ENCODE results near the gene RNF20. TPM values are rescaled to one million over a fixed set of nuclear protein-coding genes. Genes with fewer than 3 reads are reported as not detected.
"Not testable (repeated sequence)": the region's sequence is repeated elsewhere in the genome, so short reads cannot be mapped to it uniquely, and the experiment has no call there.

The RNF20 gene
- total RNA-seq, 1 donor from 2014 or later, result 42.8 TPM

GRCh38 chr9:101513351-101513750 lies 20.3 kb upstream of the RNF20 start:
- H3K27me3 ChIP-seq (ENCODE audit: insufficient read depth, low read length), result no peaks in the 10 kb centered on the region
- no peak overlapping the region for H2AFZ ChIP-seq (ENCODE audit: low read depth, low read length)
- no peaks in the 10 kb centered on the region for H3K79me2 ChIP-seq (ENCODE audit: insufficient read depth, low read length)
- peaks cover 7% of the 10 kb centered on the region for H3K4me1 ChIP-seq (ENCODE audit: insufficient read depth, low read length)
- no peaks in the 10 kb centered on the region for H3K9me3 Mint-ChIP-seq (ENCODE audit: unreplicated experiment)
- no peak overlapping the region for H3K4me2 ChIP-seq (ENCODE audit: low read length)
- H3K4me3 Mint-ChIP-seq (ENCODE audit: unreplicated experiment), result no peak overlapping the region
- no peak overlapping the region for H3K9ac ChIP-seq (ENCODE audit: low read length)
- H3K36me3 Mint-ChIP-seq (ENCODE audit: low read depth, unreplicated experiment), result no peaks in the 10 kb centered on the region
- H3K27ac Mint-ChIP-seq (ENCODE audit: unreplicated experiment), result no peak overlapping the region
- no peak overlapping the region for H3K27ac ChIP-seq (ENCODE audit: low read depth, low read length)
- H3K9me3 ChIP-seq (ENCODE audit: insufficient read depth, low read depth, low read length), result no peaks in the 10 kb centered on the region
- no peaks in the 10 kb centered on the region for H3K36me3 ChIP-seq (ENCODE audit: insufficient read depth, low read length)
- TF ChIP-seq CTCF (IDR thresholded peaks at IDR 0.05; ENCODE audit: insufficient read depth, low read depth, low read length) (no peak), EZH2 (IDR thresholded peaks at IDR 0.05; ENCODE audit: insufficient read depth, low read length) (no peak)
- H3K27me3 Mint-ChIP-seq (ENCODE audit: low read depth, unreplicated experiment), result no peaks in the 10 kb centered on the region
- no peak for DNase-seq (ENCODE audit: low read depth)
- no peak overlapping the region for H3K4me3 ChIP-seq (ENCODE audit: insufficient read depth, low read depth, low read length)
- peaks cover 27% of the 10 kb centered on the region for H3K4me1 Mint-ChIP-seq (ENCODE audit: low read depth, unreplicated experiment)
- no peak for FAIRE-seq
- no peaks in the 10 kb centered on the region for H4K20me1 ChIP-seq (ENCODE audit: insufficient read depth, low read length)

- Histone ChIP-seq H3K9ac (ENCODE audit: low read length) (no peak overlapping the region), H2AFZ (ENCODE audit: low read depth, low read length) (no peak overlapping the region), H3K4me1 (ENCODE audit: insufficient read depth, low read length) (peaks cover 7% of the 10 kb centered on the region), H3K79me2 (ENCODE audit: insufficient read depth, low read length) (no peaks in the 10 kb centered on the region), H4K20me1 (ENCODE audit: insufficient read depth, low read length) (no peaks in the 10 kb centered on the region), H3K36me3 (ENCODE audit: insufficient read depth, low read length) (no peaks in the 10 kb centered on the region), H3K27ac (ENCODE audit: low read depth, low read length) (no peak overlapping the region), H3K4me3 (ENCODE audit: insufficient read depth, low read depth, low read length) (no peak overlapping the region), H3K27me3 (ENCODE audit: insufficient read depth, low read length) (no peaks in the 10 kb centered on the region), H3K4me2 (ENCODE audit: low read length) (peak overlapping the region; percentile 55), H3K9me3 (ENCODE audit: insufficient read depth, low read depth, low read length) (no peaks in the 10 kb centered on the region)
- TF ChIP-seq EZH2 (IDR thresholded peaks at IDR 0.05; ENCODE audit: insufficient read depth, low read length), result no peak
- TF ChIP-seq CTCF (IDR thresholded peaks at IDR 0.05; ENCODE audit: insufficient read depth, low read depth, low read length), result no peak
- no peaks in the 10 kb centered on the region for H3K9me3 Mint-ChIP-seq (ENCODE audit: unreplicated experiment)
- no peak overlapping the region for H3K4me3 Mint-ChIP-seq (ENCODE audit: unreplicated experiment)
- FAIRE-seq (peak; percentile 77), DNase-seq (ENCODE audit: low read depth) (peak; percentile 71)
- H3K27ac Mint-ChIP-seq (ENCODE audit: unreplicated experiment), result no peak overlapping the region
- H3K27me3 Mint-ChIP-seq (ENCODE audit: low read depth, unreplicated experiment), result no peaks in the 10 kb centered on the region
- H3K36me3 Mint-ChIP-seq (ENCODE audit: low read depth, unreplicated experiment), result no peaks in the 10 kb centered on the region
- peaks cover 27% of the 10 kb centered on the region for H3K4me1 Mint-ChIP-seq (ENCODE audit: low read depth, unreplicated experiment)
These were observed 19.6 kb upstream of the RNF20 start for GRCh38 chr9:101514071-101514470.

GRCh38 chr9:101516655-101517054 lies 17.0 kb upstream of the RNF20 start:
- Histone ChIP-seq H3K9ac (ENCODE audit: low read length) (no peak overlapping the region), H3K36me3 (ENCODE audit: insufficient read depth, low read length) (no peaks in the 10 kb centered on the region), H3K4me2 (ENCODE audit: low read length) (no peak overlapping the region), H3K9me3 (ENCODE audit: insufficient read depth, low read depth, low read length) (no peaks in the 10 kb centered on the region), H2AFZ (ENCODE audit: low read depth, low read length) (no peak overlapping the region), H3K27me3 (ENCODE audit: insufficient read depth, low read length) (no peaks in the 10 kb centered on the region), H3K4me3 (ENCODE audit: insufficient read depth, low read depth, low read length) (no peak overlapping the region), H3K27ac (ENCODE audit: low read depth, low read length) (no peak overlapping the region), H3K4me1 (ENCODE audit: insufficient read depth, low read length) (peaks cover 7% of the 10 kb centered on the region), H4K20me1 (ENCODE audit: insufficient read depth, low read length) (no peaks in the 10 kb centered on the region), H3K79me2 (ENCODE audit: insufficient read depth, low read length) (no peaks in the 10 kb centered on the region)
- no peaks in the 10 kb centered on the region for H3K9me3 Mint-ChIP-seq (ENCODE audit: unreplicated experiment)
- peaks cover 26% of the 10 kb centered on the region for H3K4me1 Mint-ChIP-seq (ENCODE audit: low read depth, unreplicated experiment)
- H3K27ac Mint-ChIP-seq (ENCODE audit: unreplicated experiment), result no peak overlapping the region
- no peaks in the 10 kb centered on the region for H3K36me3 Mint-ChIP-seq (ENCODE audit: low read depth, unreplicated experiment)
- no peaks in the 10 kb centered on the region for H3K27me3 Mint-ChIP-seq (ENCODE audit: low read depth, unreplicated experiment)
- FAIRE-seq, result no peak
- no peak for DNase-seq (ENCODE audit: low read depth)
- TF ChIP-seq EZH2 (IDR thresholded peaks at IDR 0.05; ENCODE audit: insufficient read depth, low read length), result no peak
- no peak for TF ChIP-seq CTCF (IDR thresholded peaks at IDR 0.05; ENCODE audit: insufficient read depth, low read depth, low read length)
- H3K4me3 Mint-ChIP-seq (ENCODE audit: unreplicated experiment), result no peak overlapping the region

GRCh38 chr9:101518489-101518888 lies 15.2 kb upstream of the RNF20 start:
- H3K4me3 ChIP-seq (ENCODE audit: insufficient read depth, low read depth, low read length); H4K20me1 ChIP-seq (ENCODE audit: insufficient read depth, low read length); H3K4me1 ChIP-seq (ENCODE audit: insufficient read depth, low read length); H3K36me3 Mint-ChIP-seq (ENCODE audit: low read depth, unreplicated experiment); FAIRE-seq; H3K4me2 ChIP-seq (ENCODE audit: low read length); H3K27ac Mint-ChIP-seq (ENCODE audit: unreplicated experiment); H3K4me1 Mint-ChIP-seq (ENCODE audit: low read depth, unreplicated experiment); H2AFZ ChIP-seq (ENCODE audit: low read depth, low read length); H3K36me3 ChIP-seq (ENCODE audit: insufficient read depth, low read length); H3K27me3 Mint-ChIP-seq (ENCODE audit: low read depth, unreplicated experiment); H3K79me2 ChIP-seq (ENCODE audit: insufficient read depth, low read length); H3K27me3 ChIP-seq (ENCODE audit: insufficient read depth, low read length); H3K27ac ChIP-seq (ENCODE audit: low read depth, low read length); H3K9ac ChIP-seq (ENCODE audit: low read length); DNase-seq (ENCODE audit: low read depth); H3K4me3 Mint-ChIP-seq (ENCODE audit: unreplicated experiment); H3K9me3 ChIP-seq (ENCODE audit: insufficient read depth, low read depth, low read length); H3K9me3 Mint-ChIP-seq (ENCODE audit: unreplicated experiment): not testable (repeated sequence)

All from astrocyte (in vitro differentiated cells and primary cell).